GM18498 (cell line): ENCODE measurements around the gene SNCAIP.

Experiments
- ATAC-seq: cut with Tn5 transposase; IDR thresholded peaks from one replicate; pipeline ENCODE4 v1.9.1; 2021; ENCODE audit warnings: mild to moderate bottlenecking, moderate library complexity; ENCODE audit not compliant: unreplicated experiment

Gene SNCAIP

GRCh38 chr5:122493091-122494021 lies 181.3 kb downstream of the SNCAIP start:
- no peak for ATAC-seq

DNA sequence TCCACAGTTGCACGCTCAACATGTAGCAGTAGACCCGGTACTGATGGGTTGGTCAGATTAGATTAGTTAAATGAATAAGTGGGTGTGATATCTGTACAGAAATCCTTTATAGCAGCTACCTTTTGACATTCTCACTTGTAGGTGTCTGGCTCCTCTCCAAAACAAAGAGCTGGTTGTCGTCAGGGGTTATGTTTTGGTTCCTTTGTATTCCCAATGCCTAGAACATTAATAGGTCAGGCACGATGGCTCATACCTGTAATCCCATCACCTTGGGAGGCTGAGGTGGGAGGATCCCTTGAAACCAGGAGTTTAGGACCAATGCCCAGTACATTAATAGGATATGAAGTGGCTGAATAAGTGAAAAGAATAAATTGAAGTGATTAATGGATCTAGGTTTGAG lies 182.1 kb downstream of the SNCAIP start:
- ATAC-seq, result no peak

- ATAC-seq, result no peak
Observed at GRCh38 chr5:122498163-122498562, 186.1 kb downstream of the SNCAIP start.

DNA sequence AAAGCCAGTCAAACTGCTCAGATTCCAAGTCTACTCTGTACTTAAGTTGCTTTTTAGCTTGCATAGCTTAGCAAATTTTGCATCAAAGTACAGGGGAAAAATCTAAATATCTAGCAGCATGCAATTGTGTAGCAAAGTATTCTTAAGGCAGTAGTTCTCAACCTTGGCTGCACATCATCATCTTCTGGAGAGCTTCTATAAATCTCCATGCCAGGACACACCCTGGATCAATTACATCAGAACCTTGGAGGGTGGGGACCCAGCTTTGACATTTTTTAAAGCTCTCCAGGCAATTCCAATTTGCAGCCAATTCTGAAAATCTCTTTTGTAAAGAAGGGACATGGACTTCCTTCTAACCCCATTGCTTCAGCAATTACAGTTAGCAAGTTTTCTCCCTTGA lies 187.5 kb downstream of the SNCAIP start:
- ATAC-seq, result no peak

- peak; percentile 45 for ATAC-seq
Observed at GRCh38 chr5:122500245-122501088, 188.4 kb downstream of the SNCAIP start.

GRCh38 chr5:122501089-122501435 lies 189.0 kb downstream of the SNCAIP start:
- no peak for ATAC-seq

DNA sequence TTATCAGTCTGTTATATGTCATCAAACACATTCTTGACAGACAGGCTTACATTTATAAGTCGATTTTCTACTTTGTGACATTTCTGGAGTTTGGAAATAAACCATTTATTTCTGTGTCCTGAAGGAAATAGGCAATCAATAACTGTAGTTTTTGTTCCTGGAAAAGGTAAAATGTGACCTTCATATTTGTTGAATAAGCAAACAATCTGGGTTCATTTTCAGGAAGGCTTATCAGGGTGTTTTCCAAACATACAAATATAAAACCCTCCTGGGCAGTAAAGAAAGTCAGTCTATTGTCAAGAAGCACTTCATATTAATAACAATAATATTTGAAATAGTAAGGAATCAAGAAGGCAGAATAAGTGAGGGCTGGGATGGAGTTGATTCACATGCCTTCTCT lies 195.0 kb downstream of the SNCAIP start:
- ATAC-seq, result no peak

DNA sequence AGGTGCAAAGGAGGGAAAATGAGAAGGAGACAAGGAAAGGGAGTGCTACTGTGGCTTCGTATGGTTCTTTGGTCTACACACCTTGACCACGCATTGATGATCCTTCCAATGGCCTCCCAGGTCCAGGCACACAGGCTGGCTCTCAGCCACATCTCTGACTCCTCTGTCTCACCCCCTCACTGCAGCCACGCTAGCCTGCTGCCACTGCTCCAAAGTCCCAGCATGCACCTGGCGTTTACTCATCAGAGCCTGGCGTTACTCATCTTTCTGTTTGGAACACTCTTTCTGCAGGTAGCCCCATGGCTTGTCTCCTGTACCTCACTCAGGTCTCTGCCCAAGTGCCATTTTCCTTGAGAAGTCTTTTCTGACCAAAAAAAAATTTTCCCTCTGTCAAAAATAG lies 195.5 kb downstream of the SNCAIP start:
- no peak for ATAC-seq

- ATAC-seq, result no peak
Observed at GRCh38 chr5:122508623-122509022, 196.6 kb downstream of the SNCAIP start.
